Fibroblast of mammary gland (primary cell): Measurements from ENCODE around the gene PPP1R37.

Source experiments
- DNase-seq: peaks from one replicate; pipeline ENCODE4 v3.0.0-alpha.2; 2010; ENCODE audit warnings: low read depth
- H3K4me3 ChIP-seq: 2 replicates; pipeline ENCODE4 v1.5.1; 2011; ENCODE audit warnings: low read depth, mild to moderate bottlenecking, low read length, moderate library complexity; ENCODE audit not compliant: control insufficient read depth
- TF ChIP-seq, protein P1 (sequence below): conservative IDR thresholded peaks from 2 replicates; pipeline ENCODE4 v1.5.1; 2011; ENCODE audit warnings: low read depth, low read length, inconsistent platforms; ENCODE audit not compliant: control insufficient read depth, insufficient read depth

PPP1R37 gene

DNA sequence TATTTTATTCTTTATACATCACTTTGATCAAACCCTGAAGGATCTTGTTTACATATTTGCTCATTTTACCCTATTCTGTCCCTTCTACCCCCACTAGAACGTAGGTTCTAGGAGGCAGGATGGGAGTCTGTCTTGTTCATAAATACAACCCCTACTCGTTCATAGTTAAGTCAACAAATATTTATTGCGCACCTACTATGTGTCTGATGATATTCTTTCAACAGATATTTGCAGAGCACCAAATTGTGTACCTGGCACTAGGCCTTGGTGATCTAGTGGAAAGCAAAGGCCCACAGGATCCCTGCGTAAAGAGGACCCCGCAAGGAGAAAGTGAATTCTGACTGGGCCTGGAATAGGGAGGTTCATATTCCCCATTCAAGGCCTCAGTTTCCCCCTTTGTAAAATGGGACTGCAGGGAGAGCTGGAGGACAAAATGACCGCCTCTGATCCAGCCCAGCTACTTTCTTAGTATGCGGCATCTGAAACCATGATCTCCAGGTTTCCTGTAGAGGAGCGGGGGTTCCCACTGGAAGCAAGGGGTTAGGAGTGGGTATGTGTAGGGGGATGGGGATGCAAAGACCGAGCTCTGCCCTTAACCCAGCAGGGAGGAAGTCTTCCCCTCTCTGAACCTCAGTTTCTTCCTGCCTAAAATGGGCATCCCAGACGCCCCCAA, 14.5 kb upstream of the PPP1R37 start:
- TF ChIP-seq, protein P1, sequence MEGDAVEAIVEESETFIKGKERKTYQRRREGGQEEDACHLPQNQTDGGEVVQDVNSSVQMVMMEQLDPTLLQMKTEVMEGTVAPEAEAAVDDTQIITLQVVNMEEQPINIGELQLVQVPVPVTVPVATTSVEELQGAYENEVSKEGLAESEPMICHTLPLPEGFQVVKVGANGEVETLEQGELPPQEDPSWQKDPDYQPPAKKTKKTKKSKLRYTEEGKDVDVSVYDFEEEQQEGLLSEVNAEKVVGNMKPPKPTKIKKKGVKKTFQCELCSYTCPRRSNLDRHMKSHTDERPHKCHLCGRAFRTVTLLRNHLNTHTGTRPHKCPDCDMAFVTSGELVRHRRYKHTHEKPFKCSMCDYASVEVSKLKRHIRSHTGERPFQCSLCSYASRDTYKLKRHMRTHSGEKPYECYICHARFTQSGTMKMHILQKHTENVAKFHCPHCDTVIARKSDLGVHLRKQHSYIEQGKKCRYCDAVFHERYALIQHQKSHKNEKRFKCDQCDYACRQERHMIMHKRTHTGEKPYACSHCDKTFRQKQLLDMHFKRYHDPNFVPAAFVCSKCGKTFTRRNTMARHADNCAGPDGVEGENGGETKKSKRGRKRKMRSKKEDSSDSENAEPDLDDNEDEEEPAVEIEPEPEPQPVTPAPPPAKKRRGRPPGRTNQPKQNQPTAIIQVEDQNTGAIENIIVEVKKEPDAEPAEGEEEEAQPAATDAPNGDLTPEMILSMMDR = no peak
- peak overlapping the region; percentile 38 for H3K4me3 ChIP-seq
- no peak for DNase-seq

DNA sequence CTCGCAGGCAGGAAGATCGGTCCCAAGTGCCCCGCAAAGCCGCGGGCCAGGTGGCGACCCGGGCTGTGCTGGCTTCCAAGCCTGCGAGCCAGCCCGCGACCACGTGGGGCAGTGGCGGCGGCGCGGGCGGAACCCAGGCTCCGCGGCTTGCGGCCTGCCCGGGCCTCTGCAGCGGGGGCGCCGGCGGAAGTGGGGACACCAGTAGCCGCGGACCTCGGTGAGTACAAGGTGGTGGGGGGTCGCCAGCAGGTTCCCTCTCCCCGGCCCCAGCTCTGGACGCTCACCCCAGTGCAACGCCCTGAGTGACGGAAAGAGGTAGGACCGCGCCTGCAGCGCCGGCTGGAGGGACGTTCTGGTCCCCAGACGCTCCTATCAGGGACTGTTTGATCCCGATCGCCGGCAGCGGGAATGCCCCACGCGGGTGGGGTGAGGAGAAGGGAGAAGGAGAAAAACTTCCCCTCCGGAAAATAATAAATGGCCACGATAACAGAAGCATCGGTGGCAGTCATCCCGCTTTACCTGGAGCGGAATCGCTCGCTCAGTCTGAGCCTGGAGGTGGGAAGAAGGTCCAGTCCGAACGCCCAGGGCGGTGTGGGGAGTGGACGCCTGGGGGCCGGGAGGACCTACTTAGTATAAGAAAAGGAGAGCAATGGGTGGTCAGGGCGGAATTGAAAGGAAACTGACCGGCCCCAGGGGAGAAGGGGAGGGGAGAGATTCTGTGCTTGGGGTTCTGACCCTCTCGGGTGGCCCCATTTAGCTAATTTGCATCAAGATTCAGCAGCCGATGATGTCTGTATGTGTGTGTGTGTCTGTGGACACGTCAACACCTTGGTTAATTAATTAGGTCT, 13.7 kb upstream of the PPP1R37 start, which contains the start of gene GEMIN7:
TSS of gene GEMIN7 (plus strand) at position 198 of the 848 bp plus-strand sequence. CDS start 10,855 bp downstream, outside the sequence.
- peak; percentile 57 for DNase-seq
- TF ChIP-seq, protein P1 = no peak
- peak within 1 kb of the TSS; percentile 95 for H3K4me3 ChIP-seq

DNA sequence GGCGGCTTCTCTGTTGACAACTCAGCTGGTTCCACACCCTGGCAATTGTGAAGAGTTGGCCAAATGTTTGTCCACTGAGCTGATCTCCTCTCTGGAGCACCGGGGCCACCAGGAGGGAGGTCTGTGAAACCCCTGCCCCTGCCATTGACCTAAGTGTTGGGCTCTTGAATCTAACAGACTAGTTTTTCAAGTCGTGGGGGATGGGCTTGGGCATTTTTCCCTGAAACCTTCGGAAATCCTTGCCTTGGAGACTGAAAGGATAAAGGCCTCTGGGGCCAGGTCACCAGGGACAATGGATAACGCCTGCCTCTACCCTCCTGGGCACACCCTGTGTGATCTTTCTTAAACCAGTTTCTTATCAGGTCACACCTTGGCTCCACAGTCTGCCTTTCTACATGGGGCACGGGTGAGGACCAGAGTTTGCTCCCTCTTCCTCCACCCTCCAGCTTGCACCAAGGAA, 13.0 kb upstream of the PPP1R37 start:
- TF ChIP-seq, protein P1 = no peak
- H3K4me3 ChIP-seq = peak overlapping the region; percentile 95
- no peak for DNase-seq

DNA sequence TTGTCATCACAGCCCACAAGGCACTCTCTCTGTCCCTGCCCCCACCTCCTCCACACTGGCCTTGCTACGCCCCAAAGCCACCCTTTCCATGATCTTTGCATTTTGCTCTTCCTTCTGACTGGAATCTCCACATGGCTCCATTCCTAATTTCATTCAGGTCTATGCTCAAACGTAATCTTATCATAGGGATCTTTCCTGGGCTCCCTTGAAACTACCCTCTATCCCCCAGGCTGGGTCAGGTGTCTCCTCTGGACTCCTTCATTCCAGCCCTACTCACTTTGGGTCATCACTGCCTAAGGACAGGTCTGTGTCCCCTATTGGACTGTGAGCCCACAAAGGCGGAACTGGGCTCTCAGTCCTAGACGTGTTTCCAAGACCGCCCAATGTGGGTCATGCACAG, 10.8 kb upstream of the PPP1R37 start:
- H3K4me3 ChIP-seq = no peak overlapping the region
- TF ChIP-seq, protein P1 = no peak
- no peak for DNase-seq

DNA sequence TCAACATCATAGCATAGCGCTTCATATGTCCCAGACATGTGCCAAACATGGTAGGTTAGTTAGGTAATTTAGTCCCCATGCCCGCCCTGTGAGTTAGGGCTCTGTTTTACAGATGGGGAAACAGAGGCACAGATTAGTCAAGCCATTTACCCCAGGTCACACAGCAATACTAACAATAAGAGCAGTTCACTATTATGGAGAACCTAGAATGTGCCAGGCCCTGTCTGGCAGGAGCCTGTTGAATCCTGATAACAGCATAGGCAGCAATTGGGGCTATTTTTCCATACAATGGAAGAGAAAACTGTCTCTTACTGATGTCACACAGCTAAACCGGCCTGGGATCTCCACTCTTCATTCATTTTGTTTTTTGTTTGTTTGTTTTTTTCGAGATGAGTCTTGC, 6.5 kb upstream of the PPP1R37 start:
- no peak for DNase-seq
- TF ChIP-seq, protein P1 = no peak
- H3K4me3 ChIP-seq = no peak overlapping the region

DNA sequence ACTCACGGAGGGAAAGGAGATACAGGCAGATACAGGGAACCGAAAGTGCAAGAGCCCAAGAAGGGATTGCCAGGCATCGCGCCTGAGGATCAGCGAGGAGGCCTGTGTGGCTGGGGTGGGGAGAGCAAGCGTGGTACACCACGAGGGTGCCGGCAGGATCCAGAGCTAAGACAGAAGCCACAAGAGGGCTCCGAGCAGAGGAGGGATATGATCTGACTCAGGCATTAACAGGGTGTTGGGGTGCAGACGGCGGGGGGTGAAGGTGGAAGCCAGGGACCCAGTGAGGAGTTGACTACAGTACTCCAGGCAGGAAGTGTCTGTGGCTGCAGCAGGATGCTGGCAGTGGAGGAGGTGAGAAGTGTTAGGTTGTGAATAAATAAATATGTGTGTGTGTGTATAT, 5.4 kb upstream of the PPP1R37 start:
- DNase-seq = no peak
- H3K4me3 ChIP-seq = no peak overlapping the region
- TF ChIP-seq, protein P1 = no peak
